ENCODE data around the gene ENTREP3.

The ENTREP3 gene

DNA sequence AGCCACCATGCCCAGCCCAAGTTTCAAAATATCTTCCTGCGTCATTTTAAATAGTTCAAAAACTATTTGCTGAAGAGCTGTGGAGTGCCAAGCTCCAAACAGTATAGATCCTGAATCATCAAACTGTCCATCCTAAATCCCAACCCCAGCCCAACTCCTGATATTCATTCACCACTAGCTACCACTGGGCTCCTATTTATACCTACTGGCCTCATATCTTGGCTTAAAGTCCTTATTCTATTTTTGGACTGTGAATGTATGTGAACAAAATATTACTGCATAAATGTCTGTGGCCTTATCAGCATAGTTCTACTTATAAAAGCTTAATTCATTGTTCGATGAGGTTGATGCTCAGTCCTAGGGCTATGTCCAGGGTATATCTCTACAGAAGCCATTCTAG, 12.1 kb upstream of the ENTREP3 start:
- Histone ChIP-seq H3K27ac (ENCODE audit: low read depth, low read length) (no peak overlapping the region), H3K4me3 (ENCODE audit: low read length) (no peak overlapping the region), H2BK120ac (ENCODE audit: low read depth, low read length) (no peak overlapping the region), H3K18ac (ENCODE audit: low read length) (no peak overlapping the region), H3K4me2 (ENCODE audit: low read length) (no peak overlapping the region), H2AK5ac (ENCODE audit: low read length) (no peak overlapping the region), H3K79me1 (ENCODE audit: low read length) (peaks cover 19% of the 10 kb centered on the region), H3K9ac (ENCODE audit: low read length) (no peak overlapping the region), H3K36me3 (ENCODE audit: control insufficient read depth, insufficient read depth, low read length) (peaks cover 40% of the 10 kb centered on the region), H2BK15ac (replicated peaks; ENCODE audit: low read depth) (no peak overlapping the region), H3K4me1 (ENCODE audit: control insufficient read depth, low read depth, low read length) (peaks cover 2% of the 10 kb centered on the region), H3K79me2 (ENCODE audit: control insufficient read depth, insufficient read depth, low read length) (peaks cover 16% of the 10 kb centered on the region), H4K5ac (ENCODE audit: low read length) (no peak overlapping the region), H2BK5ac (ENCODE audit: low read length) (no peak overlapping the region), H3K23ac (ENCODE audit: low read length) (no peak overlapping the region), H4K8ac (ENCODE audit: low read depth, low read length) (no peak overlapping the region), H3K4ac (ENCODE audit: low read depth, low read length) (no peak overlapping the region), H3K27me3 (ENCODE audit: insufficient read depth, low read length, poor library complexity) (no peaks in the 10 kb centered on the region), H3K56ac (ENCODE audit: low read length) (no peak overlapping the region)
- WGBS (ENCODE audit: extremely low coverage, insufficient coverage, low lambda C conversion rate), result no CpG with 5 or more reads among the region's 2 CpGs
- DNase-seq, result no peak

DNA sequence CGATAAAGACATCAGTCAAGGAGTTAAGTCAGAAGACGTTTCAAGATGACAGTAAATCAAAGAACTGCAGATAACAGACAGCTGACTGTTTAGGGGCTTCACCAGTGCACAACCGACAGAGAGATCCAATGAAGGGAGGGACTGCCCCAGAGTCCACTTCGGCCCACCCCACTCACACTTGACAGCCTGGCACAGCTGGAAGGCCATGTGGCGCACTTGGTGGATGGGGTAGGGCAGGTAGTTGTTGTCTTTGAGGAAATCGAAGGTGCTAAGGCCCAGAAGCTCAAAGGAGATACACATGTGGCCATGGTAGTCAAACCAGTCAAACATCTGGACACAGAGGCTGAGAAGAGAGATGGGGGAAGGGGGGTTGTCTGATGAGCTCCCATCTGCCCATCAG, 11.3 kb upstream of the ENTREP3 start:
- no peak overlapping the region for H3K4me3 ChIP-seq (ENCODE audit: low read length)
- H4K8ac ChIP-seq (ENCODE audit: low read depth, low read length), result no peak overlapping the region
- no peak overlapping the region for H2BK120ac ChIP-seq (ENCODE audit: low read depth, low read length)
- no peak overlapping the region for H3K27ac ChIP-seq (ENCODE audit: low read depth, low read length)
- no peak overlapping the region for H3K9ac ChIP-seq (ENCODE audit: low read length)
- no peak overlapping the region for H2AK5ac ChIP-seq (ENCODE audit: low read length)
- no peak overlapping the region for H2BK15ac ChIP-seq (replicated peaks; ENCODE audit: low read depth)
- H3K56ac ChIP-seq (ENCODE audit: low read length), result no peak overlapping the region
- H3K79me1 ChIP-seq (ENCODE audit: low read length), result peaks cover 16% of the 10 kb centered on the region
- H3K18ac ChIP-seq (ENCODE audit: low read length), result no peak overlapping the region
- no peak overlapping the region for H3K23ac ChIP-seq (ENCODE audit: low read length)
- no peak overlapping the region for H2BK5ac ChIP-seq (ENCODE audit: low read length)
- no CpG with 5 or more reads among the region's 6 CpGs for WGBS (ENCODE audit: extremely low coverage, insufficient coverage, low lambda C conversion rate)
- H3K36me3 ChIP-seq (ENCODE audit: control insufficient read depth, insufficient read depth, low read length), result peaks cover 40% of the 10 kb centered on the region
- H3K4me1 ChIP-seq (ENCODE audit: control insufficient read depth, low read depth, low read length), result no peaks in the 10 kb centered on the region
- no peak overlapping the region for H4K5ac ChIP-seq (ENCODE audit: low read length)
- no peak for DNase-seq
- no peak overlapping the region for H3K4me2 ChIP-seq (ENCODE audit: low read length)
- H3K27me3 ChIP-seq (ENCODE audit: insufficient read depth, low read length, poor library complexity), result no peaks in the 10 kb centered on the region
- peaks cover 9% of the 10 kb centered on the region for H3K79me2 ChIP-seq (ENCODE audit: control insufficient read depth, insufficient read depth, low read length)
- H3K4ac ChIP-seq (ENCODE audit: low read depth, low read length), result no peak overlapping the region

DNA sequence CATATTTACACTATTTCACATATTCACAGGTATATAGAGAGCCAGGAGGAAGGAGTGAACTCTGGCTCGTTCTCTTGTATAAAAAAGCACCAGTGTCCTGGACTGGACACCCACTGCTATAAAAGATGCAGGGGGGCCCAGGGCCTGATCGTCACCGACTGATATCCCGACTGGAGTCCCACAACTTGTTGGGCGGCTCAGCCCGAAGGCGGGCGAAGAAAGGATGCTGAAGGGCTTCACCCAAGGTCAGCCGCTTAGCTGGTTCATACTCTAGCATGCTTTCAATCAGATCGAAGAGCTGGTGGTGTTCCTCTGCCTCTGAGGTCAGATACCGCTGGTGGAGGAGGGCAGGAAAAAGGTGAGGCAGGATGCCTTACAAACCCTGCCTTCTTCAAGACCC, 7.8 kb upstream of the ENTREP3 start:
- no peak for DNase-seq
- Histone ChIP-seq H3K79me1 (ENCODE audit: low read length) (peaks cover 9% of the 10 kb centered on the region), H3K4me1 (ENCODE audit: control insufficient read depth, low read depth, low read length) (peaks cover 3% of the 10 kb centered on the region), H3K18ac (ENCODE audit: low read length) (no peak overlapping the region), H3K27me3 (ENCODE audit: insufficient read depth, low read length, poor library complexity) (no peaks in the 10 kb centered on the region), H2BK15ac (replicated peaks; ENCODE audit: low read depth) (no peak overlapping the region), H3K4me3 (ENCODE audit: low read length) (no peak overlapping the region), H3K4me2 (ENCODE audit: low read length) (no peak overlapping the region), H4K8ac (ENCODE audit: low read depth, low read length) (no peak overlapping the region), H3K56ac (ENCODE audit: low read length) (no peak overlapping the region), H2BK5ac (ENCODE audit: low read length) (no peak overlapping the region), H3K23ac (ENCODE audit: low read length) (no peak overlapping the region), H3K9ac (ENCODE audit: low read length) (no peak overlapping the region), H2BK120ac (ENCODE audit: low read depth, low read length) (no peak overlapping the region), H4K5ac (ENCODE audit: low read length) (no peak overlapping the region), H3K79me2 (ENCODE audit: control insufficient read depth, insufficient read depth, low read length) (peaks cover 4% of the 10 kb centered on the region), H2AK5ac (ENCODE audit: low read length) (no peak overlapping the region), H3K4ac (ENCODE audit: low read depth, low read length) (no peak overlapping the region), H3K27ac (ENCODE audit: low read depth, low read length) (no peak overlapping the region), H3K36me3 (ENCODE audit: control insufficient read depth, insufficient read depth, low read length) (peaks cover 21% of the 10 kb centered on the region)
- no CpG with 5 or more reads among the region's 11 CpGs for WGBS (ENCODE audit: extremely low coverage, insufficient coverage, low lambda C conversion rate)

DNA sequence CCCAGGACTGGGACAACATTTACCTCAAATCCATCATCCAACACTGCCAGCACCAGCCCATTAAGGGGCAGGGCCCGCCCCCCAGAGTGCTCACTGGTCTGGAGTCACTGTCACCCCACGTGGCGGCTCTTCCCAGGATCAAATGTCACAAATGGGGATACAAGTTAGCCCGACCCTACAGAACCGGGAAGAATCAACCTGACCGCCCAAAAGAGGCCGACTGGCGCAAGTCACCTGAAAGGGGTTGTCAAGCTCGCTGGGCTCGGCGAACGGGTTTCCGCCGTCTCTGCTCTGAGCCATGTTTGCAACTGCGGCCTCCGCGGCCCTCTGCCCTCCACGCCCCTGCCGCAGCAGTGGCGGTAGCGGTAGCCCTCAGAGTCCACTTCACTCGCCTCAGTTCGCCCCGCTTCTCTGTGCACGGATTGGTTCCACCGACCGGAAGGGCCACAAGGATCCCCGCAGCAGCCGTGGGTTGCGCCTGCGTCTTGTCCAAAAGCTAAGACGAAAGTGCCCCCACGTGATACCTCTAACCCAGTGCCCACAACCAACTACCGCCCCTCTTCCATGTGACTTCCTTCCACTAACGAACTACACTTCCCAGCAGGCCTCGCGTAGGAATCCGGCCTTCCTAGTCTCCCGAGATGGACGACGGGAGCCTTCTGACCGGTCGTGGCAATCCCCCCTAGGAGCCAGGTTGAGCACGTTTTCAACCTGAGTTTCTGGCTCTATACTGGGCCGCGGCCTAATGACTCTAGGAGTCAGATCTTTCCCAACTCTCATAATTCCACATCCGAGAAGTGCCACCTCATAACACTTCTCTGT, 6.8 kb upstream of the ENTREP3 start, which contains the start of gene SCAMP3:
Gene SCAMP3, minus strand, starts transcription at position 509 of the 822 bp plus-strand sequence. Its CDS starts 209 bp downstream, at position 300.
- Histone ChIP-seq H2BK120ac (ENCODE audit: low read depth, low read length) (no peak within 1 kb of the TSS), H3K36me3 (ENCODE audit: control insufficient read depth, insufficient read depth, low read length) (peaks cover 15% of the 10 kb centered on the region), H3K27ac (ENCODE audit: low read depth, low read length) (peak within 1 kb of the TSS; percentile 88), H3K4ac (ENCODE audit: low read depth, low read length) (no peak within 1 kb of the TSS), H3K79me1 (ENCODE audit: low read length) (peaks cover 5% of the 10 kb centered on the region), H3K23ac (ENCODE audit: low read length) (no peak within 1 kb of the TSS), H2BK5ac (ENCODE audit: low read length) (peak within 1 kb of the TSS; percentile 39), H3K4me2 (ENCODE audit: low read length) (peak within 1 kb of the TSS; percentile 73), H3K56ac (ENCODE audit: low read length) (peak within 1 kb of the TSS; percentile 98), H3K79me2 (ENCODE audit: control insufficient read depth, insufficient read depth, low read length) (peaks cover 4% of the 10 kb centered on the region), H3K9ac (ENCODE audit: low read length) (peak within 1 kb of the TSS; percentile 98), H4K5ac (ENCODE audit: low read length) (no peak within 1 kb of the TSS), H3K27me3 (ENCODE audit: insufficient read depth, low read length, poor library complexity) (no peaks in the 10 kb centered on the region), H2AK5ac (ENCODE audit: low read length) (peak within 1 kb of the TSS; percentile 4), H3K18ac (ENCODE audit: low read length) (no peak within 1 kb of the TSS), H3K4me3 (ENCODE audit: low read length) (peak within 1 kb of the TSS; percentile 90), H3K4me1 (ENCODE audit: control insufficient read depth, low read depth, low read length) (peaks cover 3% of the 10 kb centered on the region), H2BK15ac (replicated peaks; ENCODE audit: low read depth) (no peak within 1 kb of the TSS), H4K8ac (ENCODE audit: low read depth, low read length) (no peak within 1 kb of the TSS)
- WGBS (ENCODE audit: extremely low coverage, insufficient coverage, low lambda C conversion rate), result no CpG with 5 or more reads among the region's 47 CpGs
- DNase-seq, result peak; percentile 99

DNA sequence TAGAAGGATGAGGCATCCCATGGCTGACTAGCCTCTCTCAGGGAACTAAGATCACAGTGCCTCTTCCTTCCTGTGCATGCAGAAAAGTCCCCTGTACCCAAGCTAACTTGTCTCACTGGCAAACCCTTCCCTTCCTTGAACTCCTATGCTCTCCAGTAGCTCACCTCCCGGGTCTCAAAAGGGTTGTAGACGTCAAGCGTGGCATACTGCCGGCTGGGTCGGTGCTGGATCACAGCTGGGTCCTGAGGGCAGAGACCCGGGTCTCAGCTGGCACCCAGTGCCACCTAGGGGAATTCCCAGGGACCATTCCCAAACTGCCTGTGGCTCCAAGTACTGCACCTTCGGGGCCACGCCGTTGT, 6.2 kb upstream of the ENTREP3 start:
- Histone ChIP-seq H2BK120ac (ENCODE audit: low read depth, low read length) (no peak overlapping the region), H3K4me3 (ENCODE audit: low read length) (peak overlapping the region; percentile 90), H3K27ac (ENCODE audit: low read depth, low read length) (no peak overlapping the region), H2BK5ac (ENCODE audit: low read length) (no peak overlapping the region), H4K5ac (ENCODE audit: low read length) (no peak overlapping the region), H3K4me1 (ENCODE audit: control insufficient read depth, low read depth, low read length) (peaks cover 3% of the 10 kb centered on the region), H3K9ac (ENCODE audit: low read length) (peak overlapping the region; percentile 98), H4K8ac (ENCODE audit: low read depth, low read length) (no peak overlapping the region), H3K27me3 (ENCODE audit: insufficient read depth, low read length, poor library complexity) (no peaks in the 10 kb centered on the region), H3K79me2 (ENCODE audit: control insufficient read depth, insufficient read depth, low read length) (peaks cover 4% of the 10 kb centered on the region), H3K4ac (ENCODE audit: low read depth, low read length) (no peak overlapping the region), H3K79me1 (ENCODE audit: low read length) (peaks cover 5% of the 10 kb centered on the region), H3K36me3 (ENCODE audit: control insufficient read depth, insufficient read depth, low read length) (peaks cover 13% of the 10 kb centered on the region), H3K23ac (ENCODE audit: low read length) (no peak overlapping the region), H2BK15ac (replicated peaks; ENCODE audit: low read depth) (no peak overlapping the region), H3K4me2 (ENCODE audit: low read length) (peak overlapping the region; percentile 73), H2AK5ac (ENCODE audit: low read length) (peak overlapping the region; percentile 4), H3K56ac (ENCODE audit: low read length) (peak overlapping the region; percentile 98), H3K18ac (ENCODE audit: low read length) (no peak overlapping the region)
- DNase-seq, result no peak
- no CpG with 5 or more reads among the region's 9 CpGs for WGBS (ENCODE audit: extremely low coverage, insufficient coverage, low lambda C conversion rate)

Data from mesendoderm (in vitro differentiated cells).